ENCODE results near the gene DDX10.

GRCh38 chr11:108628812-108629211 lies 36.1 kb upstream of the DDX10 start:
- TF ChIP-seq ZFX (IDR thresholded peaks at IDR 0.05; ENCODE audit: borderline replicate concordance), result no peak
- TF ChIP-seq, protein P1, sequence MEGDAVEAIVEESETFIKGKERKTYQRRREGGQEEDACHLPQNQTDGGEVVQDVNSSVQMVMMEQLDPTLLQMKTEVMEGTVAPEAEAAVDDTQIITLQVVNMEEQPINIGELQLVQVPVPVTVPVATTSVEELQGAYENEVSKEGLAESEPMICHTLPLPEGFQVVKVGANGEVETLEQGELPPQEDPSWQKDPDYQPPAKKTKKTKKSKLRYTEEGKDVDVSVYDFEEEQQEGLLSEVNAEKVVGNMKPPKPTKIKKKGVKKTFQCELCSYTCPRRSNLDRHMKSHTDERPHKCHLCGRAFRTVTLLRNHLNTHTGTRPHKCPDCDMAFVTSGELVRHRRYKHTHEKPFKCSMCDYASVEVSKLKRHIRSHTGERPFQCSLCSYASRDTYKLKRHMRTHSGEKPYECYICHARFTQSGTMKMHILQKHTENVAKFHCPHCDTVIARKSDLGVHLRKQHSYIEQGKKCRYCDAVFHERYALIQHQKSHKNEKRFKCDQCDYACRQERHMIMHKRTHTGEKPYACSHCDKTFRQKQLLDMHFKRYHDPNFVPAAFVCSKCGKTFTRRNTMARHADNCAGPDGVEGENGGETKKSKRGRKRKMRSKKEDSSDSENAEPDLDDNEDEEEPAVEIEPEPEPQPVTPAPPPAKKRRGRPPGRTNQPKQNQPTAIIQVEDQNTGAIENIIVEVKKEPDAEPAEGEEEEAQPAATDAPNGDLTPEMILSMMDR (IDR thresholded peaks at IDR 0.05), result no peak
